Neutrophil (primary cell): ENCODE measurements around the gene PKP3.

Source experiments
- H3K27ac ChIP-seq: fragments of 200-600 bp; sonication (generic); 2 replicates; pipeline ENCODE4 v1.5.1; 2016; ENCODE audit warnings: mild to moderate bottlenecking, moderate library complexity
- H3K27me3 ChIP-seq: fragments of 200-600 bp; sonication (generic); 2 replicates; pipeline ENCODE4 v1.6.0; 2016; ENCODE audit warnings: mild to moderate bottlenecking
- H3K36me3 ChIP-seq: fragments of 200-600 bp; sonication (generic); 2 replicates; pipeline ENCODE4 v1.5.1; 2017
- H3K4me1 ChIP-seq, 2 experiments: fragments of 200-600 bp in 1 of 2; sonication (generic) in 1 of 2; 1 replicate in 1 of 2; 2 replicates in 1 of 2; pipeline versions ENCODE4 v1.5.1 to v1.6.1; 2013 to 2016; ENCODE audit warnings: low read depth in 1 of 2, low read length in 1 of 2, mild to moderate bottlenecking in 1 of 2, moderate library complexity in 1 of 2; ENCODE audit not compliant: control insufficient read depth in 1 of 2, insufficient read depth in 1 of 2
- H3K4me3 ChIP-seq, 2 experiments: fragments of 200-600 bp in 1 of 2; sonication (generic) in 1 of 2; 1 replicate in 1 of 2; 2 replicates in 1 of 2; pipeline ENCODE4 v1.5.1; 2013 to 2016; ENCODE audit warnings: low read depth in 1 of 2, low read length in 1 of 2, mild to moderate bottlenecking in 1 of 2, moderate library complexity in 1 of 2
- H3K9me3 ChIP-seq: fragments of 200-600 bp; sonication (generic); 2 replicates; pipeline ENCODE4 v1.5.1; 2016
- CTCF ChIP-seq: fragments of 200-600 bp; sonication (generic); IDR thresholded peaks from 2 replicates; pipeline ENCODE4 v1.5.1; 2016; ENCODE audit warnings: antibody characterized with exemption

Gene PKP3

GRCh38 chr11:429391-429790, 35.4 kb downstream of the PKP3 start:
- peaks cover 3% of the 10 kb centered on the region for H3K27me3 ChIP-seq
- H3K4me1 ChIP-seq = no peaks in the 10 kb centered on the region
- TF ChIP-seq CTCF = no peak
- H3K9me3 ChIP-seq = no peaks in the 10 kb centered on the region
- H3K36me3 ChIP-seq = no peaks in the 10 kb centered on the region
- H3K27ac ChIP-seq = no peak overlapping the region
- no peak overlapping the region for H3K4me3 ChIP-seq

GRCh38 chr11:429931-430456, 36.0 kb downstream of the PKP3 start:
- H3K4me1 ChIP-seq = no peaks in the 10 kb centered on the region
- no peaks in the 10 kb centered on the region for H3K9me3 ChIP-seq
- no peaks in the 10 kb centered on the region for H3K27me3 ChIP-seq
- no peak for TF ChIP-seq CTCF
- H3K27ac ChIP-seq = no peak overlapping the region
- no peak overlapping the region for H3K4me3 ChIP-seq
- no peaks in the 10 kb centered on the region for H3K36me3 ChIP-seq

GRCh38 chr11:431921-432320, 37.9 kb downstream of the PKP3 start:
- Histone ChIP-seq H3K4me1 (no peaks in the 10 kb centered on the region), H3K4me3 (no peak overlapping the region), H3K27me3 (no peaks in the 10 kb centered on the region), H3K27ac (no peak overlapping the region), H3K36me3 (no peaks in the 10 kb centered on the region), H3K9me3 (no peaks in the 10 kb centered on the region)
- TF ChIP-seq CTCF = no peak

- no peaks in the 10 kb centered on the region for H3K9me3 ChIP-seq
- no peaks in the 10 kb centered on the region for H3K27me3 ChIP-seq
- no peaks in the 10 kb centered on the region for H3K36me3 ChIP-seq
- no peak overlapping the region for H3K4me3 ChIP-seq
- H3K4me1 ChIP-seq = no peaks in the 10 kb centered on the region
- no peak overlapping the region for H3K27ac ChIP-seq
- no peak for TF ChIP-seq CTCF
Observed at GRCh38 chr11:432501-433100, 38.6 kb downstream of the PKP3 start.

- Histone ChIP-seq H3K36me3 (no peaks in the 10 kb centered on the region), H3K4me1 (no peaks in the 10 kb centered on the region), H3K27ac (no peak overlapping the region), H3K4me3 (no peak overlapping the region), H3K27me3 (no peaks in the 10 kb centered on the region), H3K9me3 (no peaks in the 10 kb centered on the region)
- TF ChIP-seq CTCF = no peak
Observed at GRCh38 chr11:433111-433510, 39.1 kb downstream of the PKP3 start.
